Heart right ventricle (tissue), 16 donors: ENCODE measurements around the gene CDK5. TPM values are rescaled to one million over a fixed set of nuclear protein-coding genes. Genes with fewer than 3 reads are reported as not detected.

Experiments used
- ATAC-seq, 8 donors: fragments of 200-7000 bp; cut with Tn5 transposase; one replicate each; pipeline ENCODE4 v1.9.1; 2020; ENCODE audit warnings: mild to moderate bottlenecking in 8 of 8, moderate library complexity in 8 of 8, moderate number of reproducible peaks in 1 of 8
- DNase-seq, 2 donors: peaks; one replicate each; pipeline ENCODE4 v3.0.0-alpha.2; 2020
- H3K27ac ChIP-seq, 10 donors: fragments of 200-600 bp; sonication (generic) in 2 of 10; one replicate each; pipeline versions ENCODE4 v1.5.0 to v1.8.0; 2020 to 2022; ENCODE audit warnings: mild to moderate bottlenecking in 3 of 10
- H3K27me3 ChIP-seq, 7 donors: fragments of 200-600 bp; one replicate each; pipeline ENCODE4 v1.8.0; 2021 to 2022; ENCODE audit warnings: mild to moderate bottlenecking in 2 of 7
- H3K36me3 ChIP-seq, 9 donors: fragments of 200-600 bp; sonication (generic) in 1 of 9; one replicate each; pipeline versions ENCODE4 v1.5.0 to v1.8.0; 2020 to 2022; ENCODE audit warnings: mild to moderate bottlenecking in 2 of 9
- H3K4me1 ChIP-seq, 9 donors: fragments of 200-600 bp; sonication (generic) in 1 of 9; one replicate each; pipeline versions ENCODE4 v1.5.0 to v1.8.0; 2020 to 2022; ENCODE audit warnings: mild to moderate bottlenecking in 4 of 9
- H3K4me3 ChIP-seq, 10 donors: fragments of 200-600 bp; sonication (generic) in 2 of 10; one replicate each; pipeline versions ENCODE4 v1.5.0 to v1.8.0; 2020 to 2022; ENCODE audit warnings: mild to moderate bottlenecking in 7 of 10, moderate library complexity in 2 of 10
- H3K9me3 ChIP-seq, 11 donors: fragments of 200-600 bp in 10 of 11; sonication (generic) in 2 of 11; one replicate each; pipeline versions ENCODE4 v1.5.0 to v1.8.0; 2013 to 2022; ENCODE audit warnings: mild to moderate bottlenecking in 2 of 11, control low read depth in 1 of 11, moderate library complexity in 1 of 11
- CTCF ChIP-seq, 9 donors: fragments of 200-600 bp; sonication (generic) in 2 of 9; IDR thresholded peaks; one replicate each; pipeline versions ENCODE4 v1.5.0 to v1.8.0; 2021 to 2022; ENCODE audit warnings: antibody characterized with exemption in 9 of 9, mild to moderate bottlenecking in 5 of 9, moderate library complexity in 1 of 9
- WGBS, 2 donors: extraction: QIAGEN DNeasy Blood & Tissue Kit; methylation state at CpG; one replicate each; pipeline ENCODE4 v1.1.7; 2013; ENCODE audit warnings: inconsistent platforms in 1 of 2; 5-methylcytosine and 5-hydroxymethylcytosine counted together
- intact Hi-C, 10 donors: fragments of 100-400 bp; cut with DNase I; formaldehyde crosslinking; loops; one replicate each; pipeline versions ENCODE4 v1.11.1 to v1.14.2; 2022
- polyA plus RNA-seq, 2 donors: library from polyadenylated mRNA; stranded (reverse); fragments of 200-250 nt; gene quantifications; one replicate each; pipeline ENCODE4 v1.2.3, GENCODE V29; 2013
- total RNA-seq, 10 donors: library from RNA; stranded (reverse); fragmentation: NEBNext Ultra II Directional in 3 of 10; extraction: Animal tissue kit (Norgen Biotek cat#: 25700) in 3 of 10; gene quantifications; one replicate each; pipeline versions ENCODE4 v1.2.1 to v1.2.4, GENCODE V29; 2021 to 2023
- donor health status: Arrhythmogenic right ventricular cardiomyopathy.
- donor health status: ischemic (EF 13 %, LVEDD 7.1; RV severe dilation, severe dysfunction).
- donor health status: healthy with polysubstance abuse.
- donor health status: DM: no; HTN: yes; CAD: no.
- donor health status: DM: no; HTN: no; CAD: no.
- donor health status: ischemic (EF 25% LVEDD 6.9; RV normal size, moderate dysfunction).
- donor health status: ischemic (EF 25% LVEDD 5.7; RV mildly dilated, moderate dysfunction).
- donor health status: healthy.
- donor health status: DM: yes; HTN: yes; CAD: no.
- donor health status: Ischemic cardiomyopathy.
- donor health status: ischemic (EF 35%, LVEDD 5.7; RV mildly dilated, moderate dysfunction).
- donor health status: nonischemic (EF 11% LVEDD 7.7; RV severe dilation, severe dysfunction).
- donor health status: DM: yes; HTN: yes; CAD: no.
- donor health status: PGD.
- donor health status: ischemic (EF 29% LVEDD 5.4; RV normal size, mild dysfunction).
- donor health status: nonischemic (EF 23%, LVEDD 6.1; RV moderate dilation, normal function).

The CDK5 gene
- total and polyA plus RNA-seq, 12 donors, result 5.0 to 11.3 (median 7.6) TPM

- H3K27ac ChIP-seq, result peak overlapping the region in 2 of 10 donors; percentile 15 to 50
- H3K4me1 ChIP-seq, result peaks cover 10 to 86% (median 58%) of the 10 kb centered on the region in 9 donors
- DNase-seq (no peak), ATAC-seq (no peak)
- 50 to 65% methylated on average over 1 of the region's 1 CpG for WGBS, 2 donors
- TF ChIP-seq CTCF (IDR thresholded peaks at IDR 0.05), result no peak
- peaks cover 0 to 19% (median 5%) of the 10 kb centered on the region in 7 donors for H3K27me3 ChIP-seq
- H3K4me3 ChIP-seq, result no peak overlapping the region
- H3K36me3 ChIP-seq, result peaks cover 0 to 30% (median 0%) of the 10 kb centered on the region in 9 donors
- no peaks in the 10 kb centered on the region for H3K9me3 ChIP-seq
- intact Hi-C loops, result loop anchor here in 2 of 10 donors (10.0 kb wide), 2 partner anchors 46 to 116 kb away; no protein-coding TSS in a partner anchor
Measured at GRCh38 chr7:151011097-151011409, 46.6 kb downstream of the CDK5 start.

- Histone ChIP-seq H3K4me1 (peaks cover 10 to 91% (median 58%) of the 10 kb centered on the region in 9 donors), H3K27me3 (peaks cover 0 to 19% (median 5%) of the 10 kb centered on the region in 7 donors)
- DNase-seq, result no peak
Measured at GRCh38 chr7:151010307-151011096, 47.2 kb downstream of the CDK5 start.

GRCh38 chr7:151010037-151010306 is 47.7 kb downstream of the CDK5 start:
- no peak for TF ChIP-seq CTCF (IDR thresholded peaks at IDR 0.05)
- no peak for DNase-seq

More at GRCh38 chr7:151010307-151011096, 47.2 kb downstream of the CDK5 start:
- peak overlapping the region in 2 of 10 donors; percentile 15 to 50 for H3K27ac ChIP-seq
- H3K9me3 ChIP-seq, result no peaks in the 10 kb centered on the region
- peaks cover 0 to 36% (median 0%) of the 10 kb centered on the region in 9 donors for H3K36me3 ChIP-seq
- no peak for ATAC-seq
- intact Hi-C loops, result loop anchor here in 2 of 10 donors (10.0 kb wide), 2 partner anchors 46 to 116 kb away; no protein-coding TSS in a partner anchor
- no peak overlapping the region for H3K4me3 ChIP-seq
- no peak for TF ChIP-seq CTCF (IDR thresholded peaks at IDR 0.05)
- WGBS, 2 donors, result 53 to 56% methylated on average over 18 of the region's 18 CpGs

GRCh38 chr7:151009327-151010036 is 48.2 kb downstream of the CDK5 start:
- no peak overlapping the region for H3K4me3 ChIP-seq
- DNase-seq, result no peak
- no peak for TF ChIP-seq CTCF (IDR thresholded peaks at IDR 0.05)
- H3K36me3 ChIP-seq, result peaks cover 0 to 40% (median 0%) of the 10 kb centered on the region in 9 donors
- peaks cover 10 to 84% (median 58%) of the 10 kb centered on the region in 9 donors for H3K4me1 ChIP-seq
- intact Hi-C loops, result loop anchor here in 3 of 10 donors (10.0 kb wide), 3 partner anchors 45 to 575 kb away; no protein-coding TSS in a partner anchor
- peaks cover 0 to 19% (median 5%) of the 10 kb centered on the region in 7 donors for H3K27me3 ChIP-seq
- H3K27ac ChIP-seq, result no peak overlapping the region
- 71 to 75% methylated on average over 22 of the region's 22 CpGs for WGBS, 2 donors
- peak in 1 of 8 donors; percentile 4 for ATAC-seq
- H3K9me3 ChIP-seq, result no peaks in the 10 kb centered on the region

More at GRCh38 chr7:151010037-151010306, 47.7 kb downstream of the CDK5 start:
- no peak overlapping the region for H3K4me3 ChIP-seq
- intact Hi-C loops, result loop anchor here in 2 of 10 donors (10.0 kb wide), 2 partner anchors 45 to 115 kb away; no protein-coding TSS in a partner anchor
- ATAC-seq, result no peak
- H3K27me3 ChIP-seq, result peaks cover 0 to 19% (median 5%) of the 10 kb centered on the region in 7 donors
- peaks cover 10 to 89% (median 58%) of the 10 kb centered on the region in 9 donors for H3K4me1 ChIP-seq
- peaks cover 0 to 41% (median 0%) of the 10 kb centered on the region in 9 donors for H3K36me3 ChIP-seq
- H3K9me3 ChIP-seq, result no peaks in the 10 kb centered on the region
- peak overlapping the region in 1 of 10 donors; percentile 15 for H3K27ac ChIP-seq
- WGBS, 2 donors, result 55 to 60% methylated on average over 7 of the region's 7 CpGs
